Measurements from ENCODE around the gene NPHP4. TPM values are rescaled to one million over a fixed set of nuclear protein-coding genes. Genes with fewer than 3 reads are reported as not detected.

The NPHP4 gene
- total and polyA plus RNA-seq, 9 of the 15 experiments (the other 6 are each of a cell fraction or from before 2014, with no cell fraction given), result 0.52 to 26.2 (median 6.7) TPM

- intact Hi-C loops (cut with micrococcal nuclease), result loop anchor here (10.0 kb wide), 1 partner anchor 461 kb away; no protein-coding TSS in a partner anchor
These were observed 16.0 kb downstream of the NPHP4 start for GRCh38 chr1:5976231-5976630.

More at GRCh38 chr1:5976231-5976630, 16.0 kb downstream of the NPHP4 start:
- peaks cover 51% of the 10 kb centered on the region for H3K36me3 ChIP-seq (ENCODE audit: control insufficient read depth, insufficient read depth, low read length)
- H3K4me2 ChIP-seq (ENCODE audit: insufficient read depth, low read length), result no peak overlapping the region
- peaks cover 4% of the 10 kb centered on the region for H3K9me1 ChIP-seq (ENCODE audit: control insufficient read depth, insufficient read depth, low read length)
- no peaks in the 10 kb centered on the region for H3K9me3 ChIP-seq (replicated peaks; ENCODE audit: control insufficient read depth, insufficient read depth, low read depth, low read length)
- FAIRE-seq (no peak), ATAC-seq (no peak), DNase-seq (ENCODE audit: extremely low read depth in 1 of 4, low spot score in 3 of 4) (no peak)
- no peak overlapping the region for H3K4me3 ChIP-seq
- no peaks in the 10 kb centered on the region for H3K27me3 ChIP-seq (ENCODE audit: control insufficient read depth in 2 of 2, insufficient read depth in 2 of 2, low read length in 2 of 2)
- in situ Hi-C loops (cut with MboI), result no loop called here
- H2AFZ ChIP-seq (ENCODE audit: low read depth, low read length), result no peak overlapping the region
- 90% methylated on average over 16 of the region's 16 CpGs for WGBS (ENCODE audit: insufficient coverage, low coverage, missing lambda C conversion rate)
- POLR2A ChIA-PET, result no interaction called here
- CTCF ChIA-PET (ENCODE audit: low intra/inter-chr PET ratio), result no interaction called here
- no peak overlapping the region for H3K27ac ChIP-seq (ENCODE audit: extremely low read depth, low read depth, low read length)
- TF ChIP-seq FOXA1 (IDR thresholded peaks at IDR 0.05; ENCODE audit: borderline replicate concordance), result no peak
- no peak for TF ChIP-seq HDAC8 (tag; IDR thresholded peaks at IDR 0.05)
- TF ChIP-seq ZFX (CRISPR knock-in tag; IDR thresholded peaks at IDR 0.05), result no peak
- TF ChIP-seq ZBTB1 (CRISPR knock-in tag; IDR thresholded peaks at IDR 0.05; ENCODE audit: borderline replicate concordance, low read depth), result no peak
- TF ChIP-seq NCOR1 (IDR thresholded peaks at IDR 0.05), result no peak
- TF ChIP-seq TFAP4 (CRISPR knock-in tag; IDR thresholded peaks at IDR 0.05; ENCODE audit: borderline replicate concordance), result no peak
- no peak for TF ChIP-seq THAP12 (CRISPR knock-in tag; IDR thresholded peaks at IDR 0.05)
- no peak for TF ChIP-seq ZNF316 (IDR thresholded peaks at IDR 0.05)
- TF ChIP-seq FOXK2 (conservative IDR thresholded peaks at IDR 0.05 in 1 of 2, IDR thresholded peaks at IDR 0.05 in 1 of 2; ENCODE audit: low read depth in 2 of 2), result no peak
- TF ChIP-seq GTF2B (IDR thresholded peaks at IDR 0.05; ENCODE audit: extremely low read depth, insufficient read length), result no peak
- no peak for TF ChIP-seq KAT2B (IDR thresholded peaks at IDR 0.05; ENCODE audit: low read depth, low read length)
- TF ChIP-seq THRB (CRISPR knock-in tag; conservative IDR thresholded peaks at IDR 0.05), result no peak
- no peak for TF ChIP-seq RNF2 (IDR thresholded peaks at IDR 0.05)
- H3K79me2 ChIP-seq (ENCODE audit: control insufficient read depth, insufficient read depth, low read length), result no peaks in the 10 kb centered on the region
- H4K20me1 ChIP-seq (replicated peaks; ENCODE audit: control insufficient read depth, insufficient read depth, low read length), result no peaks in the 10 kb centered on the region
- H3K9ac ChIP-seq (ENCODE audit: insufficient read depth in 1 of 2, low read depth in 2 of 2, low read length in 2 of 2), result 0 out of 4 replicates have a peak overlapping the region, but pooled peaks of 1 of the 2 experiments have one; percentile 1
- BruUV-seq (replicated peaks), result no TSS peak
- peaks cover 7 to 21% of the 10 kb centered on the region in 2 experiments; a peak in 3 of 5 replicates for H3K4me1 ChIP-seq (replicated peaks in 1 of 2; ENCODE audit: control insufficient read depth in 2 of 2, insufficient read depth in 2 of 2, low read length in 2 of 2)
